ENCODE measurements around the gene SLC27A1. TPM values are rescaled to one million over a fixed set of nuclear protein-coding genes. Genes with fewer than 3 reads are reported as not detected.
"Not testable (repeated sequence)": the region's sequence is repeated elsewhere in the genome, so short reads cannot be mapped to it uniquely, and the experiment has no call there.

SLC27A1 gene
- total RNA-seq, 1 donor, result 5.8 TPM

DNA sequence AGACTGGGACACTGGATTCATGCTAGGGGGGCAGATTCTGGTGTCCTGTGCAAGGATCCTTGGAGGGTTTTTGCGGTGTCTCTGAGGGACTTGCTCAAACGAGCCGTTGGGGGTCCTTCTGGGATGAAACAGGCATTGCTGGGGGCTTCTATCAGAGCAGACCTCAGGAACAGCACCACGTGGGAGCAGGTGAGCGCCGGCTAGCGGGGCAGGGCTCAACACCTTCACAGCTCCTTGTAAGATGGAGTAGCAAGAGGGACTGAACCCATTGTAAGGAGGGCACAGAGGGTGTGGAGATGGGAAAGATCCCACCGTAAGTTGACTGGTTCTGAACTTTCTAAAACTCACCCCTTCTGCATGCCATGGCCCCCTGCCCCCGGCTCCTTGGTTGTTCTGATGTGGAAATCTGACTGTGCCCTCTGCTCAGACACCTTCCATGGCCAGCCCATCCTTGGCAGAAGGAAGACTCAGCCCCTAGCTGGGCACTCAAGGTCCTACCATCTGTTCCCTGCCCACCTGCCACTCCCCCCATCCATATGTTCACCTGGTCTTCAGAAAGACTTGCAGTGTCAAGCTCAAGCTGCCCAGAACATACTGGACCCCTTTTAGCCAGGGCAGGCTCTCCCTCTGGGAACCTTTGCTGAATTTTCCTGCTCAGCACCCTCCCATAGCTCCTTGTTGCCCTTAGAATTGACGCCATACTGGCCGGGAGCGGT, 1.2 kb downstream of the SLC27A1 start:
- H3K27me3 ChIP-seq (ENCODE audit: insufficient read depth, low read length), result no peaks in the 10 kb centered on the region
- H3K4me1 ChIP-seq (ENCODE audit: insufficient read depth, low read length), result peaks cover 66% of the 10 kb centered on the region
- no peak overlapping the region for H3K4me3 ChIP-seq (ENCODE audit: low read length)
- H3K9me3 ChIP-seq (ENCODE audit: low read depth, low read length), result no peaks in the 10 kb centered on the region

DNA sequence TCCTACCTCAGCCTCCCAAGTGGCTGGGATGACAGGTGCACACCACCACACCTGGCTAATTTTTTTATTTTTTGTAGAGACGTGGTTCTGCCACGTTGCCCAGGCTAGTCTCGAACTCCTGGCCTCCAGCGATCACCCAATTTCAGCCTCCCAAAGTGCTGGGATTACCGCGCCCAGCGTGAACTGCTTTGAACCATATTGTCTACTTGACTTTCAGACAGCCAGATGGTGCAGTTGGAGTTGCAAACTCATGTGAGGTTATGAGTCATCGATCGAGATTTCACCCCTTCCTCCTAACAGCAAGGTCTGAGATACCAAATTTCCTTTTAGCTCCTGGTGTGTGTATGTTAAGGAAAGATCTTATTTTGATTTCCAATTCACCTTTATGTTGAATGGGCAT, 2.7 kb downstream of the SLC27A1 start:
- Histone ChIP-seq H3K4me3 (ENCODE audit: low read length) (no peak overlapping the region), H3K9me3 (ENCODE audit: low read depth, low read length) (no peaks in the 10 kb centered on the region), H3K27me3 (ENCODE audit: insufficient read depth, low read length) (no peaks in the 10 kb centered on the region), H3K4me1 (ENCODE audit: insufficient read depth, low read length) (peaks cover 61% of the 10 kb centered on the region)

DNA sequence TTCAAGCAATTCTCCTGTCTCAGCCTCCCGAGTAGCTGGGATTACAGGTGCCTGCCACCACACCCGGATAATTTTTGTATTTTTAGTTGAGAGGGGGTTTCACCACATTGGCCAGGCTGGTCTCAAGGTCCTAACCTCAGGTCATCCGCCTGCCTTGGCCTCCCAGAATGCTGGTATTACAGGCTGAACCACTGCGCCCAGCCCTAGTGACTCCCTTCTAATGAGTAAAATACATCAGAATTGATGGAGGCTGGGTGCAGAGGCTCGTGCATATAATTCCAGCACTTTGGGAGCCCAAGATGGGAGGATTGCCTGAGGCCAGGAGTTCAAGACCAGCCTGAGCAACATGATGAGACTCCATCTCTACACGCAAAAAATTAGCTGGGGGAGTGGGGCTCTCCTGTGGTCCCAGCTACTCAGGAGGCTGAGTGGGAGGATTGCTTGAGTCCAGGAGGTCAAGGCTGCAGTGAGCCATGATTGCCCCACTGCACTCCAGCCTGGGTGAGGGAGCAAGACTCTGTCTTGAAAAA, 4.8 kb downstream of the SLC27A1 start:
- not testable (repeated sequence) for H3K4me3 ChIP-seq (ENCODE audit: low read length); H3K27me3 ChIP-seq (ENCODE audit: insufficient read depth, low read length); H3K9me3 ChIP-seq (ENCODE audit: low read depth, low read length)
- H3K4me1 ChIP-seq (ENCODE audit: insufficient read depth, low read length), result peaks cover 45% of the 10 kb centered on the region

DNA sequence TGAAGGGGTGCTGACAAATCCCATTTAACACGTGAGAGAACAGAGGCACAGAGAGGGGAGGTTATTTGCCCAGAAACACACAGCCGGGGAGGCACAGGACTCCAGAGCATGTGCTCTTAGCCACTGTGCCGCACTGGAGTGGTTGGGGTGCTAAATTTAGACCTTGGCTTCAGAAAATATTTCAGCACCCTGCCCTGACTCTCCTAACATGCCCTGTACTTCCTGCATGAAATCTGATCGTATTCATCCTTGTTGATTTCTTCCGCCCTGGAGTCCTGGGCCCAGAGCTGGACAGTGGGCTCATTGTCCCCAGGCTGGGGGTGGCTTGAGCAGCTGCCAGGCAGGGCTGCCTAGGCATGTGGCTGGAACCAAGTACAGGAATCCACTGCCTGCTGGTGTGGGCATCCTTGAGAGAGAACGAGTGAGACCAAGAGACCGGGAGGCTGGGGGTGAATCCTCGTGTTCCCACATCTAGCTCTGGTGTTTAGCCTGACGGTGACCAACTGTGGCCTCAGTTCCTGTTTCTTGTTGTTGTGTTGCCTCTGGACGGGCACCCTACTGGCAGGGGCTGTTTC, 5.3 kb downstream of the SLC27A1 start:
- Histone ChIP-seq H3K9me3 (ENCODE audit: low read depth, low read length) (no peaks in the 10 kb centered on the region), H3K4me3 (ENCODE audit: low read length) (no peak overlapping the region), H3K27me3 (ENCODE audit: insufficient read depth, low read length) (no peaks in the 10 kb centered on the region), H3K4me1 (ENCODE audit: insufficient read depth, low read length) (peaks cover 49% of the 10 kb centered on the region)

DNA sequence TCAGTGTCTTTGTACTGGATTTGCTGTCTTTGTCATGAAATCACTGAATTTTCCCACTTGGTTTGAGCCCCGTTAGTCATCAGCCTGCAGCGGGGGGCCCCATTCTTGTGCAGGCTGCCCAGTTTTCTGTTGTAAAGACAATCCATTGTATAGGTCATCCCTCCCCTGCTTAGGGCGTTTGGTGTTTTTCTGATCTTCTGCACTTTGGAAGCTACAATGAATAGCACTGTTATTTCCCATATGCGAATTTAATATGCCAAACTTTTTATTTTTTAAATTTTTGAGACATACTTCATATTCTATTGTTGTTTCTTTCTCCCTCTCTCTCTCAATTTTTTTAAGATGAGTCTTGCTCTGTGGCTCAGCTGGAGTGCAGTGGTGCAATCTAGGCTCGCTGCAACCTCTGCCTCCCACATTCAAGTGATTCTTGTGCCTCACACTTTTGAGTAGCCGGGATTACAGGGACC, 9.0 kb downstream of the SLC27A1 start:
- no peak overlapping the region for H3K4me3 ChIP-seq (ENCODE audit: low read length)
- H3K9me3 ChIP-seq (ENCODE audit: low read depth, low read length), result no peaks in the 10 kb centered on the region
- H3K27me3 ChIP-seq (ENCODE audit: insufficient read depth, low read length), result no peaks in the 10 kb centered on the region
- H3K4me1 ChIP-seq (ENCODE audit: insufficient read depth, low read length), result peaks cover 30% of the 10 kb centered on the region

DNA sequence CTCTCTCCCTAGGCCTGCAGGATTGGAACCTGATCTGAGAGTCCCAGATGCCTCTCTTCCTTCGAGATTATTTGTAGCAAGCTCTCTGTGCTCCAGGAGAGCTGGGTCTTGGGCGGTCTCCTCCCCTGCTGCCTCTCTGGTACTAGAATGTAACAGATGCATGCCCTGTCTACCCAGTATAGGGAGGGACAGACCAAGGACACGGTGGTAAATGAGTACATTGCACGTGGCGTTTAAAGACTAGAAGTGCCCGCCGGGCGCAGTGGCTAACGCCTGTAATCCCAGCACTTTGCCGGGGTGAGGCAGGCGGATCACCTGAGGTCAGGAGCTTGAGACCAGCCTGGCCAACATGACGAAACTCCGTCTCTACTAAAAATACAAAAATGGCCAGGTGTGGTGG, 11.7 kb downstream of the SLC27A1 start:
- Histone ChIP-seq H3K27me3 (ENCODE audit: insufficient read depth, low read length) (no peaks in the 10 kb centered on the region), H3K4me3 (ENCODE audit: low read length) (no peak overlapping the region), H3K9me3 (ENCODE audit: low read depth, low read length) (no peaks in the 10 kb centered on the region), H3K4me1 (ENCODE audit: insufficient read depth, low read length) (peaks cover 17% of the 10 kb centered on the region)

DNA sequence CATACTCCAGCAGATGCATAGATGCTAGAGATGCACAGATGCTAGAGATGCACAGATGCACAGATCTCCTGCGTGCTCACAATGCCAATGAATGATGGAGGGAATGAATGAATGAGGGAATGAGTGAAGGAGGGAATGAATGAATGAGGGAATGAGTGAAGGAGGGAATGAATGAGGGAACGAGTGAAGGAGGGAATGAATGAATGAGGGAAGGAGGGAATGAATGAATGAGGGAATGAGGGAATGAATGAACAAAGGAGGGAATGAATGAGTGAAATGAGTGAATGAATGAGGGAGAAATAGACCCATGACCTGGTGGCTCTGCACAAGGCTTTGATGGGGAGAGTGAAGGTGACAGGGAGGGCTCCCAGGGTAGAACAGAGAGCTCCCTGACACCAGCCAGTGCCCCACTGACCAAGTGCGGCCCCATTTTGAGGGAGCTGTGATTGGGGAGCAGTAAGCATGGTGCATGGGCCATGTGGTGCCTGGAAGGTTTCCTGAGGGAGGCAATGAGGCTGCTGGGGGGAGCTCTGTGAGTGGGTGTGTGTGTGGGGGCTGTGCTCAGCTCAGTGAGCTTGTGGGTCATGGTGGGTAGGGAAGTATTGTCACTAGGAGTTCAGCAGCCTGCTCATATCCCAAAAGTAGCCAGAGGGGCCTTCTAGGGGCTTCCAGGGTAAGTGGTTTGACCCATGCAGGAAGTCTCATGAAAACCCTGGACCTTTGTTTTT, 12.7 kb downstream of the SLC27A1 start:
- no peak overlapping the region for H3K4me3 ChIP-seq (ENCODE audit: low read length)
- H3K9me3 ChIP-seq (ENCODE audit: low read depth, low read length), result no peaks in the 10 kb centered on the region
- peaks cover 24% of the 10 kb centered on the region for H3K4me1 ChIP-seq (ENCODE audit: insufficient read depth, low read length)
- no peaks in the 10 kb centered on the region for H3K27me3 ChIP-seq (ENCODE audit: insufficient read depth, low read length)

DNA sequence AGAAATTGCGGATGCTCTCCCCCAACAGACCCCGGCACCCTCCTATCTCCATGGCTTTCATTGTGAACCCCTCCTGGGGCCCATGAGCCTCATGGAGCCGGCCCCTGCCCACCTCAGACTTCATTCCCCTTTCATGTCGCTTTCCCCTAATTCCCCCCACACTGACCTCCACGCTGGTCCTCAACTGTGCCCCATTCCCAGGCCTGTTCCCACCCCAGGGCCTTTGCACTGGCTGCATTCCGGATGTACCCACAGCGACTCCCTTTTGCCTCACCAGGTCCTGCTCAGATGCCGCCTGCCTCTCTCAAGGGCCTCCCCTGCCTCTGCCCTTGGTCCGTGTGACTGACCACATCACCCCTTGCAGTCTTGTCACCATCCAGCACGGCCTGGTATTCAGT, 13.3 kb downstream of the SLC27A1 start:
- peaks cover 30% of the 10 kb centered on the region for H3K4me1 ChIP-seq (ENCODE audit: insufficient read depth, low read length)
- H3K9me3 ChIP-seq (ENCODE audit: low read depth, low read length), result no peaks in the 10 kb centered on the region
- no peaks in the 10 kb centered on the region for H3K27me3 ChIP-seq (ENCODE audit: insufficient read depth, low read length)
- no peak overlapping the region for H3K4me3 ChIP-seq (ENCODE audit: low read length)

DNA sequence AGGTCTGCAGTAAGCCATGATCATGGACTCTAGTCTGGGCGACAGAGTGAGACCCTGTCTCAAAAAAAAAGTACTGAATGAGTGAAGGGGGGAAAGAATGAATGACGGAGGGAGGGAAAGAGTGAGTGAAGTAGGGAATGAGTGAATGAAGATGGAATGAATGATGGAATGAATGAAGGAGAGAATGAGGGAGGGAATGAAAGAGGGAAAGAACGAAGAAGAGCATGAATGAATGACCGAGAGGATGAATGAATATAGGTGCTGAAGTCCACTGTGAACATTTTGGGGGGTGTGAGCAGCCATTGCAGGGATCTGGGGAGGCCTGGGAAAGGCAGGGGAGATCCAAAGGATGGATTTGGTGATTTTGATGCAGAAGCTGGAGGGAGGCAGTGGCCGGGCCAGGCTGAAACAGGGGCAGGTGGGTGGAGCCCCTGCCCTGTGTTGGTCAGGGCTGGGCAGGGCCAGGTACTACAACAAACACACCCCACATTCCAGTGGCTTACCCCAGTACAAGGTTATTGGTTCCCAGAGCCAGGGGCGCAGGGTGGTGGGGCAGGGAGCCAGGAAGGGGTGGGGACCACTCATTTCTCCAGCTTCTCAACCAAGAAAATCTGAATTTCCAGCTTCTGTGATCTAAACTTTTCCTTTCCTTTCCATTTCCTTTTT, 14.3 kb downstream of the SLC27A1 start:
- Histone ChIP-seq H3K4me1 (ENCODE audit: insufficient read depth, low read length) (peaks cover 39% of the 10 kb centered on the region), H3K27me3 (ENCODE audit: insufficient read depth, low read length) (no peaks in the 10 kb centered on the region), H3K9me3 (ENCODE audit: low read depth, low read length) (no peaks in the 10 kb centered on the region), H3K4me3 (ENCODE audit: low read length) (no peak overlapping the region)

DNA sequence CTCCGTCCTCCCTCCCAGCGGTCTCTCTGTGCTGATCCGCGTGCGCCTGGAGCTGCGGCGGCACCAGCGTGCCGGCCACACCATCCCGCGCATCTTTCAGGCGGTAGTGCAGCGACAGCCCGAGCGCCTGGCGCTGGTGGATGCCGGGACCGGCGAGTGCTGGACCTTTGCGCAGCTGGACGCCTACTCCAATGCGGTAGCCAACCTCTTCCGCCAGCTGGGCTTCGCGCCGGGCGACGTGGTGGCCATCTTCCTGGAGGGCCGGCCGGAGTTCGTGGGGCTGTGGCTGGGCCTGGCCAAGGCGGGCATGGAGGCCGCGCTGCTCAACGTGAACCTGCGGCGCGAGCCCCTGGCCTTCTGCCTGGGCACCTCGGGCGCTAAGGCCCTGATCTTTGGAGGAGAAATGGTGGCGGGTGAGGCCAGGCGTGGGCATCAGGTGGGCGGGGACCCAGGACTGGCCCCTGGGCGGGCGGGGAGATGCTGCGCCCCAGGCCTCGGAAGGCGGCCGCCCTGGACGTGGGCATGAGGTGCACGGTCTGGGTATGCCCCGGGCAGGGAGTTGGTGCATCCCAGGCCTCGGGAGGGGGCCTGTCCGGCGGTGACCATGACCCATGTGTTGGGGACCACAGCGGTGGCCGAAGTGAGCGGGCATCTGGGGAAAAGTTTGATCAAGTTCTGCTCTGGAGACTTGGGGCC, 16.4 kb downstream of the SLC27A1 start:
- peaks cover 36% of the 10 kb centered on the region for H3K4me1 ChIP-seq (ENCODE audit: insufficient read depth, low read length)
- H3K27me3 ChIP-seq (ENCODE audit: insufficient read depth, low read length), result no peaks in the 10 kb centered on the region
- H3K9me3 ChIP-seq (ENCODE audit: low read depth, low read length), result no peaks in the 10 kb centered on the region
- no peak overlapping the region for H3K4me3 ChIP-seq (ENCODE audit: low read length)

DNA sequence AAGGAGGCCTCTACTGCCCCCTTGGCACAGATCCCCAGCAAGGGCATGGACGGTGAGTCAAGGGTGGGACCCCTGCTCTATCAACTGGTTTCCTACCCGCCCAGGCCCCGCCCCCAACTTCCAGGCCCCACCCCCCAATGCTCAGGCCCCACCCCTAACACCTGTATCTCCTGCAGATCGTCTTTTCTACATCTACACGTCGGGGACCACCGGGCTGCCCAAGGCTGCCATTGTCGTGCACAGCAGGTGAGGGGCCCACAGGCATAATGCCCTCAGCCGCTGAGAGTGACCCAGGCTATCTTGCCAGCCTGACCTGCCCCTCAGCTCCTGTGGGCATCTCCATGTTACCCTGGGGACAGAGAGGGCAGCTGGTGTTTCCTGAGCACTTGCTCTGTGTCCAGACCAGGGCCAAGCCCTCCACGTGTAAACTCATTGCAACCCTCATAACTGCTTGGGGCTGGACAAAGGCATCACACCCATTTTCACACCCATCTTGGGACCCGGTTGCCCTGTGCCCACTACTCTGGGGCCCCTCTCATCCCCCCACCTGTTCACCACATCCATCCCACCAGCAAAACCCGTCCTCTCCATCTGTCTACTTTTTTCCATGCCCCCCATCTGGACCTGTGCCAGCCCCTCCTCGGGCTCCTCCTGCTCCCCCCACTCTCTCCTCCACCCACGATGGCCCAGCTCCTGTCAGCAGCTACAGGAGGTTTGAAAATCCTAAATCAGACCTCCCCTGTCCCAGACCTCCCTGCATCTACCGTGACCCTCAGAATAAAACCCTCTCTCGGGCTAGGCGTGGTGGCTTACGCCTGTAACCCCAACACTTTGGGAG, 17.2 kb downstream of the SLC27A1 start:
- Histone ChIP-seq H3K4me3 (ENCODE audit: low read length) (no peak overlapping the region), H3K9me3 (ENCODE audit: low read depth, low read length) (no peaks in the 10 kb centered on the region), H3K27me3 (ENCODE audit: insufficient read depth, low read length) (no peaks in the 10 kb centered on the region), H3K4me1 (ENCODE audit: insufficient read depth, low read length) (peaks cover 31% of the 10 kb centered on the region)

DNA sequence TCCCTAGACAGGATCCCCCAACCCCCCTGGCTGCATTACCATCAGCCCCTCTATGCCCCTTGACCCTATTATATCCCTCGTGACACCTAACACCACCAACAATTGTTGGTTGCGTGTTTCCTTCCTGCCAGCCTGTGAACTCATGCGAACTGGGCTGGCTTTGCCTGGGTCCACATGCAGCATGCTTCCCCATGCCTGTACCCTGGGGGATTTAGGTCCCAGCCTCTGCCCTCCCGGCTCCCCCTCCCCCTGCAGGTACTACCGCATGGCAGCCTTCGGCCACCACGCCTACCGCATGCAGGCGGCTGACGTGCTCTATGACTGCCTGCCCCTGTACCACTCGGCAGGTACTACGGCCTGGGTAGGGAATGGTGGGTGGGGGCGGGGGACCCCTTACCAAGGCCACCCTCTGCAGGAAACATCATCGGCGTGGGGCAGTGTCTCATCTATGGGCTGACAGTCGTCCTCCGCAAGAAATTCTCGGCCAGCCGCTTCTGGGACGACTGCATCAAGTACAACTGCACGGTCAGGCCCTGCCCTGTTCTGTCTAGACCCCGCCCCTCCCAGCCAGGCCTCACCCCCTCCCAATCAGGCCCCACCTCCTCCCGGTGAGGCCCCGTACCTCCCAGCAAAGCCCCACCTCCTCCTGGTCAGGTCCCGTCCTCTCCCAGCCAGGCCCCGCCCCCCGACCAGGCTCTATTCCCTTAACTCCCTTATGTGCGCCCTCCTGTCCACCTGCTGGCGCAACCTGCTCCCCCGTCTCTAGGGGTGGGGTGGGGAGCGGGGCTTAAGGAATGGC, 18.5 kb downstream of the SLC27A1 start:
- H3K27me3 ChIP-seq (ENCODE audit: insufficient read depth, low read length), result no peaks in the 10 kb centered on the region
- H3K4me1 ChIP-seq (ENCODE audit: insufficient read depth, low read length), result peaks cover 31% of the 10 kb centered on the region
- no peak overlapping the region for H3K4me3 ChIP-seq (ENCODE audit: low read length)
- no peaks in the 10 kb centered on the region for H3K9me3 ChIP-seq (ENCODE audit: low read depth, low read length)

DNA sequence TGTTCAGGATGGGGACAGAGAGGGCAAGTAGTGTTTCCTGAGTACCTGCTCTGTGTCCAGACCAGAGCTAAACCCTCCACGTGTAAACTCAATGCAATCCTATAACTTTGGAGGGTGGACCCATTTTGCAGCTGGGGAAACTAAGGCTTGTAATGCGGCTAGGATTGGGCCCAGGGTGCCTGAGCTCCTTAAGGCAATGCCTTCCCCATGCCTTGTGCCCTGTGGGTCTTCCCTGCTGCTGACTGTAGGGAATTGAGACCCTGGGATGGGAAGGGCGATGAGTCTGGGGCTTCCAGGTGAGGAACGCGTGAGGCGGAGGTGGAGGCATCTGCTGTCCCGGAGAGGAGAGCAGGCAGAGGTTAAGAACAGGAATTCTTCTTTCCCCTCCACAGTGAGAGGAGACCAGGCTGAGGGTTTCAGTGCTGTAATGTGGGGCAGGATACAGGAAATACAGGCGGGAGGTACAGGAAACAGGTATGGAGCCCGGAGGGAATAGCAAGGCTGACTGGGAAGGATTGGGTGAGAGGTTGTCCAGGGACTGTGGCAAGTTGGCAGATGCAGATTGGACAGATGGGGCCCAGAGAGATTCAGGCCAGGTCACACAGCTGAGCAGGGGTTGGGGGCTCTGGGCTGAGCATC, 19.2 kb downstream of the SLC27A1 start:
- no peak overlapping the region for H3K4me3 ChIP-seq (ENCODE audit: low read length)
- H3K9me3 ChIP-seq (ENCODE audit: low read depth, low read length), result no peaks in the 10 kb centered on the region
- peaks cover 31% of the 10 kb centered on the region for H3K4me1 ChIP-seq (ENCODE audit: insufficient read depth, low read length)
- H3K27me3 ChIP-seq (ENCODE audit: insufficient read depth, low read length), result no peaks in the 10 kb centered on the region
